Naive thymus-derived CD4-positive, alpha-beta T cell (primary cell): ENCODE data around the gene TUBGCP3. TPM values are rescaled to one million over a fixed set of nuclear protein-coding genes. Genes with fewer than 3 reads are reported as not detected.

Source experiments
- ATAC-seq: fragments of 150-1000 bp; cut with Tn5 transposase; 2 replicates; pipeline ENCODE4 v1.10.0; 2021; ENCODE audit warnings: mild to moderate bottlenecking, moderate library complexity
- CTCF ChIA-PET: fragments of 350-600 bp; sonication (Branson Sonifier 250); formaldehyde crosslinking; loops from one replicate; lab custom pipeline; 2021; ENCODE audit warnings: antibody characterized with exemption; lab: Charles Lee
- POLR2A ChIA-PET: fragments of 350-600 bp; sonication (Branson Sonifier 250); formaldehyde crosslinking; loops from one replicate; lab custom pipeline; 2021; ENCODE audit warnings: antibody characterized with exemption, inconsistent platforms; lab: Charles Lee
- DNase-seq, 9 donors: peaks; one replicate each; pipeline versions ENCODE4 v3.0.0 to v3.0.0-alpha.2; 2020 to 2022; ENCODE audit warnings: mixed read lengths in 1 of 9
- H3K27ac ChIP-seq: one replicate; pipeline ENCODE4 v1.7.0; 2013; ENCODE audit warnings: mild to moderate bottlenecking, low read depth, low read length, moderate library complexity
- H3K27me3 ChIP-seq, 2 donors: one replicate each; pipeline ENCODE4 v1.7.0; 2013; ENCODE audit warnings: low read length in 2 of 2, mild to moderate bottlenecking in 2 of 2, moderate library complexity in 2 of 2; ENCODE audit not compliant: control insufficient read depth in 2 of 2, insufficient read depth in 2 of 2
- H3K36me3 ChIP-seq, 3 experiments: 1 replicate in 2 of 3; 2 replicates in 1 of 3; pipeline ENCODE4 v1.7.0; 2013; ENCODE audit warnings: low read length in 3 of 3, mild to moderate bottlenecking in 3 of 3, moderate library complexity in 1 of 3; ENCODE audit not compliant: insufficient read depth in 3 of 3, control insufficient read depth in 2 of 3
- H3K4me1 ChIP-seq, 2 donors: one replicate each; pipeline ENCODE4 v1.7.0; 2013; ENCODE audit warnings: low read length in 2 of 2, mild to moderate bottlenecking in 2 of 2, moderate library complexity in 1 of 2; ENCODE audit not compliant: control insufficient read depth in 2 of 2, insufficient read depth in 2 of 2
- H3K4me3 ChIP-seq: 2 replicates; pipeline ENCODE4 v1.7.0; 2013; ENCODE audit warnings: mild to moderate bottlenecking, low read length
- H3K9me3 ChIP-seq, 3 experiments: 1 replicate in 2 of 3; 2 replicates in 1 of 3; pipeline ENCODE4 v1.7.0; 2013; ENCODE audit warnings: low read length in 3 of 3; ENCODE audit not compliant: control insufficient read depth in 2 of 3
- H3K27ac Mint-ChIP-seq, 9 donors: one replicate each; pipeline ENCODE4 v1.8.0; 2020 to 2022; ENCODE audit warnings: mixed read lengths in 9 of 9, mild to moderate bottlenecking in 8 of 9, moderate library complexity in 5 of 9, inconsistent platforms in 2 of 9
- H3K27me3 Mint-ChIP-seq, 5 donors: one replicate each; pipeline ENCODE4 v1.8.0; 2021 to 2022; ENCODE audit warnings: mixed read lengths in 5 of 5, mild to moderate bottlenecking in 1 of 5
- H3K36me3 Mint-ChIP-seq, 5 donors: one replicate each; pipeline ENCODE4 v1.8.0; 2020 to 2022; ENCODE audit warnings: mixed read lengths in 5 of 5, mild to moderate bottlenecking in 3 of 5, inconsistent platforms in 1 of 5
- H3K4me1 Mint-ChIP-seq, 7 donors: one replicate each; pipeline ENCODE4 v1.8.0; 2020 to 2022; ENCODE audit warnings: mixed read lengths in 7 of 7, mild to moderate bottlenecking in 3 of 7, inconsistent platforms in 1 of 7
- H3K4me3 Mint-ChIP-seq, 10 donors: one replicate each; pipeline ENCODE4 v1.8.0; 2020 to 2022; ENCODE audit warnings: mild to moderate bottlenecking in 10 of 10, mixed read lengths in 10 of 10, moderate library complexity in 6 of 10, inconsistent platforms in 2 of 10
- H3K9me3 Mint-ChIP-seq, 11 donors: one replicate each; pipeline ENCODE4 v1.8.0; 2020 to 2022; ENCODE audit warnings: mixed read lengths in 11 of 11, mild to moderate bottlenecking in 4 of 11, inconsistent platforms in 1 of 11, moderate library complexity in 1 of 11
- intact Hi-C, 2 donors: fragments of 100-400 bp; cut with micrococcal nuclease; formaldehyde crosslinking; loops; one replicate each; pipeline ENCODE4 v1.15.1; 2023
- polyA plus RNA-seq, 2 donors: library from polyadenylated mRNA; unstranded; fragments of 300-500 nt; fragmentation: Illumina TruSeq; gene quantifications; one replicate each; pipeline ENCODE4 v1.2.3, GENCODE V29; 2021
- total RNA-seq, 6 experiments: library from RNA in 5 of 6; stranded (reverse) in 5 of 6; gene quantifications; 1 replicate in 5 of 6; 2 replicates in 1 of 6; pipeline ENCODE4 v1.2.3 and lab custom pipeline; 2021 to 2026

Gene TUBGCP3
- total and polyA plus RNA-seq, 7 experiments from 2014 or later: 15.4 to 56.7 (median 43.5) TPM

- Histone ChIP-seq H3K36me3 (no peaks in the 10 kb centered on the region), H3K27me3 (no peaks in the 10 kb centered on the region), H3K4me1 (no peaks in the 10 kb centered on the region), H3K9me3 (no peaks in the 10 kb centered on the region), H3K27ac (no peak overlapping the region), H3K4me3 (no peak overlapping the region)
- no peaks in the 10 kb centered on the region for H3K4me1 Mint-ChIP-seq
- DNase-seq (no peak), ATAC-seq (no peak)
- H3K9me3 Mint-ChIP-seq: peaks cover 0 to 25% (median 9%) of the 10 kb centered on the region in 11 donors
- peaks cover 0 to 26% (median 11%) of the 10 kb centered on the region in 5 donors for H3K36me3 Mint-ChIP-seq
- intact Hi-C loops: no loop called here
- POLR2A ChIA-PET: no interaction called here
- CTCF ChIA-PET: no interaction called here
- H3K27ac Mint-ChIP-seq: no peak overlapping the region
- no peak overlapping the region for H3K4me3 Mint-ChIP-seq
- H3K27me3 Mint-ChIP-seq: peaks cover 0 to 3% (median 0%) of the 10 kb centered on the region in 5 donors
These were observed 114.1 kb downstream of the TUBGCP3 start for GRCh38 chr13:112473818-112474217.

GRCh38 chr13:112469071-112469745, 118.7 kb downstream of the TUBGCP3 start:
- Histone ChIP-seq H3K36me3 (no peaks in the 10 kb centered on the region), H3K4me3 (no peak overlapping the region), H3K27ac (no peak overlapping the region), H3K27me3 (no peaks in the 10 kb centered on the region), H3K9me3 (no peaks in the 10 kb centered on the region), H3K4me1 (no peaks in the 10 kb centered on the region)
- H3K4me1 Mint-ChIP-seq: no peaks in the 10 kb centered on the region
- DNase-seq (no peak), ATAC-seq (peak; percentile 18)
- H3K27me3 Mint-ChIP-seq: peaks cover 0 to 3% (median 0%) of the 10 kb centered on the region in 5 donors
- H3K4me3 Mint-ChIP-seq: no peak overlapping the region
- H3K36me3 Mint-ChIP-seq: peaks cover 0 to 33% (median 11%) of the 10 kb centered on the region in 5 donors
- ChIA-PET POLR2A (no interaction called here), CTCF (no interaction called here)
- no peak overlapping the region for H3K27ac Mint-ChIP-seq
- peaks cover 0 to 25% (median 9%) of the 10 kb centered on the region in 11 donors for H3K9me3 Mint-ChIP-seq
- intact Hi-C loops: no loop called here

- no peak overlapping the region for H3K4me3 Mint-ChIP-seq
- ATAC-seq: no peak
- CTCF ChIA-PET: no interaction called here
These were observed 119.9 kb downstream of the TUBGCP3 start for GRCh38 chr13:112468069-112468468.

GRCh38 chr13:112467236-112467635, 120.7 kb downstream of the TUBGCP3 start:
- H3K4me1 Mint-ChIP-seq: no peaks in the 10 kb centered on the region
- H3K27me3 Mint-ChIP-seq: peaks cover 0 to 8% (median 7%) of the 10 kb centered on the region in 5 donors
- intact Hi-C loops: no loop called here
- DNase-seq (no peak), ATAC-seq (no peak)
- no peaks in the 10 kb centered on the region for H3K27me3 ChIP-seq
- no peak overlapping the region for H3K4me3 Mint-ChIP-seq
- H3K9me3 ChIP-seq: peaks cover 0 to 4% (median 0%) of the 10 kb centered on the region in 3 experiments
- no peaks in the 10 kb centered on the region for H3K4me1 ChIP-seq
- H3K9me3 Mint-ChIP-seq: peaks cover 0 to 21% (median 7%) of the 10 kb centered on the region in 11 donors
- no peak overlapping the region for H3K4me3 ChIP-seq
- no peak overlapping the region for H3K27ac Mint-ChIP-seq
- H3K27ac ChIP-seq: no peak overlapping the region
- POLR2A ChIA-PET: no interaction called here
- CTCF ChIA-PET: no interaction called here
- no peaks in the 10 kb centered on the region for H3K36me3 ChIP-seq
- peaks cover 0 to 29% (median 8%) of the 10 kb centered on the region in 5 donors for H3K36me3 Mint-ChIP-seq

More at GRCh38 chr13:112468069-112468468, 119.9 kb downstream of the TUBGCP3 start:
- Histone ChIP-seq H3K36me3 (no peaks in the 10 kb centered on the region), H3K27me3 (no peaks in the 10 kb centered on the region), H3K27ac (no peak overlapping the region), H3K9me3 (no peaks in the 10 kb centered on the region), H3K4me3 (no peak overlapping the region), H3K4me1 (no peaks in the 10 kb centered on the region)
- intact Hi-C loops: no loop called here
- Mint-ChIP-seq H3K4me1 (no peaks in the 10 kb centered on the region), H3K36me3 (peaks cover 0 to 32% (median 11%) of the 10 kb centered on the region in 5 donors), H3K27ac (no peak overlapping the region), H3K9me3 (peaks cover 0 to 24% (median 9%) of the 10 kb centered on the region in 11 donors), H3K27me3 (peaks cover 0 to 4% (median 2%) of the 10 kb centered on the region in 5 donors)
- POLR2A ChIA-PET: no interaction called here
- DNase-seq: no peak

GRCh38 chr13:112466132-112467058, 121.6 kb downstream of the TUBGCP3 start:
- no peaks in the 10 kb centered on the region for H3K4me1 Mint-ChIP-seq
- Histone ChIP-seq H3K36me3 (no peaks in the 10 kb centered on the region), H3K27ac (no peak overlapping the region), H3K4me1 (no peaks in the 10 kb centered on the region), H3K9me3 (peaks cover 0 to 12% (median 0%) of the 10 kb centered on the region in 3 experiments), H3K27me3 (no peaks in the 10 kb centered on the region), H3K4me3 (no peak overlapping the region)
- no peak overlapping the region for H3K4me3 Mint-ChIP-seq
- ChIA-PET CTCF (interaction anchor here (0.6 kb wide), 1 partner anchor 917 kb away, joined by 3 read pairs; no protein-coding TSS in a partner anchor), POLR2A (no interaction called here)
- ATAC-seq: no peak
- peaks cover 0 to 13% (median 9%) of the 10 kb centered on the region in 5 donors for H3K27me3 Mint-ChIP-seq
- no peak overlapping the region for H3K27ac Mint-ChIP-seq
- intact Hi-C loops: no loop called here
- peaks cover 0 to 22% (median 5%) of the 10 kb centered on the region in 5 donors for H3K36me3 Mint-ChIP-seq
- peaks cover 0 to 19% (median 8%) of the 10 kb centered on the region in 11 donors for H3K9me3 Mint-ChIP-seq
- DNase-seq: no peak

GRCh38 chr13:112465251-112466131, 122.5 kb downstream of the TUBGCP3 start:
- intact Hi-C loops: no loop called here
- Histone ChIP-seq H3K27me3 (no peaks in the 10 kb centered on the region), H3K4me1 (no peaks in the 10 kb centered on the region), H3K36me3 (no peaks in the 10 kb centered on the region), H3K4me3 (no peak overlapping the region), H3K27ac (no peak overlapping the region), H3K9me3 (peaks cover 0 to 12% (median 0%) of the 10 kb centered on the region in 3 experiments)
- Mint-ChIP-seq H3K4me3 (no peak overlapping the region), H3K36me3 (peaks cover 0 to 16% (median 0%) of the 10 kb centered on the region in 5 donors), H3K9me3 (peaks cover 0 to 14% (median 8%) of the 10 kb centered on the region in 11 donors), H3K4me1 (no peaks in the 10 kb centered on the region), H3K27ac (no peak overlapping the region), H3K27me3 (peaks cover 0 to 18% (median 9%) of the 10 kb centered on the region in 5 donors)
- ATAC-seq: no peak
- ChIA-PET CTCF (no interaction called here), POLR2A (no interaction called here)
- DNase-seq: no peak
